Activated T-cell treated with anti-CD3 and anti-CD28 coated beads, Interleukin-2, amount 50 U/mL, for 72 hours (primary cell): ENCODE measurements around the gene SLC30A1. TPM values are rescaled to one million over a fixed set of nuclear protein-coding genes. Genes with fewer than 3 reads are reported as not detected.

Source experiments
- ATAC-seq, 2 donors: fragments of 150-1000 bp; cut with Tn5 transposase; replicated peaks in 1 of 2; 2 replicates each; pipeline ENCODE4 v1.10.0; 2021; ENCODE audit warnings: moderate library complexity in 2 of 2, mild to moderate bottlenecking in 1 of 2
- DNase-seq, 2 donors: peaks; one replicate each; pipeline ENCODE4 v3.0.0; 2021 to 2022; ENCODE audit warnings: mixed read lengths in 1 of 2
- H3K27ac Mint-ChIP-seq: one replicate; pipeline ENCODE4 v1.8.0; 2022; ENCODE audit warnings: mild to moderate bottlenecking, moderate library complexity, mixed read lengths
- H3K27me3 Mint-ChIP-seq: one replicate; pipeline ENCODE4 v1.8.0; 2022; ENCODE audit warnings: low read depth, mixed read lengths
- H3K36me3 Mint-ChIP-seq, 2 donors: one replicate each; pipeline ENCODE4 v1.8.0; 2022; ENCODE audit warnings: mixed read lengths in 2 of 2, mild to moderate bottlenecking in 1 of 2; ENCODE audit not compliant: insufficient read depth in 2 of 2
- H3K4me1 Mint-ChIP-seq: one replicate; pipeline ENCODE4 v1.8.0; 2022; ENCODE audit warnings: low read depth, mixed read lengths
- H3K4me3 Mint-ChIP-seq, 2 donors: one replicate each; pipeline ENCODE4 v1.8.0; 2022; ENCODE audit warnings: mild to moderate bottlenecking in 2 of 2, mixed read lengths in 2 of 2, moderate library complexity in 2 of 2
- H3K9me3 Mint-ChIP-seq, 2 donors: one replicate each; pipeline ENCODE4 v1.8.0; 2022; ENCODE audit warnings: mixed read lengths in 2 of 2
- total RNA-seq, 2 donors: library from RNA; stranded (reverse); gene quantifications; one replicate each; pipeline ENCODE4 v1.2.3, GENCODE V29; 2022

Gene SLC30A1
- total RNA-seq, 2 donors from 2014 or later = 8.0 to 8.6 TPM

- Mint-ChIP-seq H3K36me3 (no peaks in the 10 kb centered on the region), H3K4me1 (peaks cover 28% of the 10 kb centered on the region), H3K27ac (no peak overlapping the region), H3K27me3 (no peaks in the 10 kb centered on the region), H3K4me3 (no peak overlapping the region), H3K9me3 (no peaks in the 10 kb centered on the region)
- ATAC-seq = no peak
- no peak for DNase-seq
Measured at GRCh38 chr1:211527006-211527405, 52.0 kb downstream of the SLC30A1 start.

GRCh38 chr1:211526101-211526500 is 52.9 kb downstream of the SLC30A1 start:
- ATAC-seq (no peak), DNase-seq (no peak)
- H3K27me3 Mint-ChIP-seq = no peaks in the 10 kb centered on the region

GRCh38 chr1:211525101-211525676 is 53.8 kb downstream of the SLC30A1 start:
- H3K36me3 Mint-ChIP-seq = no peaks in the 10 kb centered on the region
- ATAC-seq = no peak
- no peaks in the 10 kb centered on the region for H3K27me3 Mint-ChIP-seq
- no peak overlapping the region for H3K4me3 Mint-ChIP-seq
- H3K27ac Mint-ChIP-seq = no peak overlapping the region
- H3K9me3 Mint-ChIP-seq = no peaks in the 10 kb centered on the region
- peaks cover 28% of the 10 kb centered on the region for H3K4me1 Mint-ChIP-seq
- DNase-seq = no peak

More at GRCh38 chr1:211526101-211526500, 52.9 kb downstream of the SLC30A1 start:
- H3K27ac Mint-ChIP-seq = no peak overlapping the region
- H3K4me1 Mint-ChIP-seq = peaks cover 28% of the 10 kb centered on the region
- no peaks in the 10 kb centered on the region for H3K9me3 Mint-ChIP-seq
- H3K36me3 Mint-ChIP-seq = no peaks in the 10 kb centered on the region
- no peak overlapping the region for H3K4me3 Mint-ChIP-seq

DNA sequence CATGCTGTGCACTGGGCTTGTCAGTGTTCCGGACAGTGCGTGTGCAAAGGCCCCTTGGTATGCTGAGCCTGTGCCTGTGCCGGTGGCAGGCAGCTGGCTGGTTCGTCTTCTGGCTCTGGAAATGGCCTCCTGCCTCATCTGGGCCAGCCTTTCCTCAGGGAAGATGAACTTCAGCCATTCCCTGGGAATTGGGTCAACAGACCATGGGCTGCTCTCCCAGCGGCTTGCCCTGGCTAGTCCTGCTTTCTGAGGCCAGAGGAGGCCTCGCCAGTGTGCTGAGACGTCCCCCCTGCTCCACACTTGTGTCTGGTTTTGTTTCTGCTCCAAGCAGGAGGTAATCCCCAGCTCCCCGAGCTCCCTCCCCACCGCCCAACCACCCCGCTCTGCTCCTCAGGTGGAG is 54.4 kb downstream of the SLC30A1 start:
- Mint-ChIP-seq H3K4me1 (peaks cover 24% of the 10 kb centered on the region), H3K4me3 (no peak overlapping the region), H3K27me3 (no peaks in the 10 kb centered on the region), H3K9me3 (no peaks in the 10 kb centered on the region), H3K36me3 (no peaks in the 10 kb centered on the region), H3K27ac (no peak overlapping the region)
- ATAC-seq (no peak), DNase-seq (no peak)

- Mint-ChIP-seq H3K27me3 (no peaks in the 10 kb centered on the region), H3K27ac (no peak overlapping the region), H3K4me3 (no peak overlapping the region), H3K4me1 (peaks cover 12% of the 10 kb centered on the region), H3K9me3 (no peaks in the 10 kb centered on the region), H3K36me3 (no peaks in the 10 kb centered on the region)
- DNase-seq = no peak
- ATAC-seq = no peak
Measured at GRCh38 chr1:211522804-211523203, 56.2 kb downstream of the SLC30A1 start.

Other genes with a start within 250 kb of the SLC30A1 start
- not detected for gene RD3, start 87.0 kb downstream of the SLC30A1 start, total RNA-seq
- 10 to 100 TPM; 36.8 to 41.9 TPM for gene NEK2, start 96.5 kb upstream of the SLC30A1 start, total RNA-seq